Activated T-cell treated with anti-CD3 and anti-CD28 coated beads for 24 hours (primary cell): ENCODE measurements around the gene ZFHX2.
"Not testable (repeated sequence)": the region's sequence is repeated elsewhere in the genome, so short reads cannot be mapped to it uniquely, and the experiment has no call there.

Experiments used
- DNase-seq: peaks from one replicate; pipeline ENCODE4 v3.0.0-alpha.2; 2020; ENCODE audit warnings: low read depth

Gene ZFHX2

GRCh38 chr14:23539248-23540140 is 12.1 kb downstream of the ZFHX2 start:
- peak; percentile 14 for DNase-seq

GRCh38 chr14:23538785-23539184 is 12.8 kb downstream of the ZFHX2 start:
- DNase-seq: no peak

- DNase-seq: no peak
These were observed 13.4 kb downstream of the ZFHX2 start for GRCh38 chr14:23538050-23538718.

- no peak for DNase-seq
These were observed 14.1 kb downstream of the ZFHX2 start for GRCh38 chr14:23537351-23538049.

- not testable (repeated sequence) for DNase-seq
These were observed 14.7 kb downstream of the ZFHX2 start for GRCh38 chr14:23536906-23537305.

- DNase-seq: no peak
These were observed 15.1 kb downstream of the ZFHX2 start for GRCh38 chr14:23536494-23536893.

GRCh38 chr14:23535943-23536342 is 15.6 kb downstream of the ZFHX2 start:
- no peak for DNase-seq

GRCh38 chr14:23533652-23534435 is 17.7 kb downstream of the ZFHX2 start:
- no peak for DNase-seq

GRCh38 chr14:23532658-23533057 is 18.9 kb downstream of the ZFHX2 start:
- no peak for DNase-seq

GRCh38 chr14:23531391-23531790 is 20.2 kb downstream of the ZFHX2 start:
- no peak for DNase-seq

- DNase-seq: no peak
These were observed 21.1 kb downstream of the ZFHX2 start for GRCh38 chr14:23530375-23531055.

- no peak for DNase-seq
These were observed 22.5 kb downstream of the ZFHX2 start for GRCh38 chr14:23529016-23529415.

- no peak for DNase-seq
These were observed 23.0 kb downstream of the ZFHX2 start for GRCh38 chr14:23528555-23528954.

GRCh38 chr14:23525611-23526010 is 26.0 kb downstream of the ZFHX2 start:
- no peak for DNase-seq

GRCh38 chr14:23524954-23525353 is 26.6 kb downstream of the ZFHX2 start:
- no peak for DNase-seq

- DNase-seq: no peak
These were observed 28.1 kb downstream of the ZFHX2 start for GRCh38 chr14:23523229-23524016.

GRCh38 chr14:23522643-23523198 is 28.8 kb downstream of the ZFHX2 start:
- no peak for DNase-seq

GRCh38 chr14:23521785-23522640 is 29.6 kb downstream of the ZFHX2 start:
- DNase-seq: no peak

GRCh38 chr14:23520899-23521533 is 30.5 kb downstream of the ZFHX2 start:
- no peak for DNase-seq
